H9 (cell line): Measurements from ENCODE around the gene OSBP2. TPM values are rescaled to one million over a fixed set of nuclear protein-coding genes. Genes with fewer than 3 reads are reported as not detected.
"Not testable (repeated sequence)": the region's sequence is repeated elsewhere in the genome, so short reads cannot be mapped to it uniquely, and the experiment has no call there.

ENCODE experiments used
- DNase-seq: peaks from one replicate; pipeline ENCODE4 v3.0.0-alpha.2; 2017
- H2AFZ ChIP-seq: one replicate; pipeline ENCODE4 v1.6.1; 2013; ENCODE audit warnings: mild to moderate bottlenecking, low read length, control low read depth, moderate library complexity
- H2AK5ac ChIP-seq: 2 replicates; pipeline ENCODE4 v1.6.1; 2013; ENCODE audit warnings: low read length, control low read depth, mixed read lengths; ENCODE audit not compliant: insufficient read length
- H2BK120ac ChIP-seq: one replicate; pipeline ENCODE4 v1.6.1; 2013; ENCODE audit warnings: low read depth, mild to moderate bottlenecking, low read length, control low read depth, inconsistent platforms; ENCODE audit not compliant: poor library complexity, severe bottlenecking
- H2BK12ac ChIP-seq: 2 replicates; pipeline ENCODE4 v1.6.1; 2013; ENCODE audit warnings: low read length, control low read depth, mixed read lengths, low read depth; ENCODE audit not compliant: insufficient read length
- H2BK15ac ChIP-seq: 2 replicates; pipeline ENCODE4 v1.6.1; 2013; ENCODE audit warnings: low read depth, low read length, control low read depth
- H2BK20ac ChIP-seq: one replicate; pipeline ENCODE4 v1.6.1; 2013; ENCODE audit warnings: low read depth, mild to moderate bottlenecking, low read length, control low read depth, inconsistent platforms; ENCODE audit not compliant: poor library complexity, severe bottlenecking
- H2BK5ac ChIP-seq: 2 replicates; pipeline ENCODE4 v1.6.1; 2013; ENCODE audit warnings: low read length, control low read depth, mixed read lengths; ENCODE audit not compliant: insufficient read length
- H3K14ac ChIP-seq: 2 replicates; pipeline ENCODE4 v1.6.1; 2013; ENCODE audit warnings: low read length, control low read depth; ENCODE audit not compliant: insufficient read depth
- H3K18ac ChIP-seq: 2 replicates; pipeline ENCODE4 v1.6.1; 2013; ENCODE audit warnings: low read depth, mild to moderate bottlenecking, mixed read lengths, low read length, control low read depth; ENCODE audit not compliant: insufficient read length
- H3K23ac ChIP-seq: 2 replicates; pipeline ENCODE4 v1.6.1; 2013; ENCODE audit warnings: low read length, control low read depth, mixed read lengths, low read depth; ENCODE audit not compliant: insufficient read length
- H3K23me2 ChIP-seq: 2 replicates; pipeline ENCODE4 v1.6.1; 2013; ENCODE audit warnings: low read depth, mild to moderate bottlenecking, mixed read lengths, low read length, control low read depth; ENCODE audit not compliant: insufficient read length, poor library complexity, severe bottlenecking
- H3K27ac ChIP-seq: 2 replicates; pipeline ENCODE4 v1.5.1; 2013; ENCODE audit warnings: low read length, control low read depth, mixed read lengths, low read depth; ENCODE audit not compliant: insufficient read length
- H3K27me3 ChIP-seq: 2 replicates; pipeline ENCODE4 v1.6.1; 2013; ENCODE audit warnings: low read length, control low read depth, inconsistent platforms; ENCODE audit not compliant: insufficient read depth
- H3K4ac ChIP-seq: 2 replicates; pipeline ENCODE4 v1.6.1; 2013; ENCODE audit warnings: low read depth, mild to moderate bottlenecking, control low read depth, inconsistent platforms, low read length, moderate library complexity
- H3K4me1 ChIP-seq: 2 replicates; pipeline ENCODE4 v1.6.1; 2013; ENCODE audit warnings: low read length, control low read depth, inconsistent platforms; ENCODE audit not compliant: insufficient read depth
- H3K4me2 ChIP-seq: 2 replicates; pipeline ENCODE4 v1.6.1; 2013; ENCODE audit warnings: low read length, control low read depth, mixed read lengths; ENCODE audit not compliant: insufficient read length, insufficient read depth
- H3K56ac ChIP-seq: 2 replicates; pipeline ENCODE4 v1.6.1; 2013; ENCODE audit warnings: low read depth, mild to moderate bottlenecking, mixed read lengths, low read length, control low read depth; ENCODE audit not compliant: insufficient read length
- H3K79me1 ChIP-seq: 2 replicates; pipeline ENCODE4 v1.6.1; 2013; ENCODE audit warnings: low read depth, mild to moderate bottlenecking, moderate library complexity, low read length, control low read depth, inconsistent platforms; ENCODE audit not compliant: insufficient read depth, poor library complexity, severe bottlenecking
- H3K79me2 ChIP-seq: 2 replicates; pipeline ENCODE4 v1.6.1; 2013; ENCODE audit warnings: low read length, control low read depth, inconsistent platforms; ENCODE audit not compliant: insufficient read depth
- H3K9ac ChIP-seq: 2 replicates; pipeline ENCODE4 v1.6.1; 2013; ENCODE audit warnings: low read length, control low read depth, mixed read lengths; ENCODE audit not compliant: insufficient read length; ENCODE audit errors: extremely low read depth
- H3K9me3 ChIP-seq: one replicate; pipeline ENCODE4 v1.6.1; 2013; ENCODE audit warnings: low read depth, low read length, inconsistent platforms; ENCODE audit not compliant: control insufficient read depth
- H3T11ph ChIP-seq: one replicate; pipeline ENCODE4 v1.6.1; 2013; ENCODE audit warnings: mild to moderate bottlenecking, low read length, control low read depth, inconsistent platforms
- H4K20me1 ChIP-seq: one replicate; pipeline ENCODE4 v1.6.1; 2013; ENCODE audit not compliant: control insufficient read depth, insufficient read length, insufficient read depth
- H4K5ac ChIP-seq: 2 replicates; pipeline ENCODE4 v1.6.1; 2013; ENCODE audit warnings: low read depth, mild to moderate bottlenecking, mixed read lengths, low read length, control low read depth; ENCODE audit not compliant: insufficient read length
- H4K8ac ChIP-seq: replicated peaks from 2 replicates; pipeline ENCODE4 v1.6.1; 2013; ENCODE audit warnings: low read length, control low read depth, mixed read lengths, low read depth; ENCODE audit not compliant: insufficient read length
- H4K91ac ChIP-seq: 2 replicates; pipeline ENCODE4 v1.6.1; 2013; ENCODE audit warnings: low read depth, mild to moderate bottlenecking, moderate library complexity, mixed read lengths, low read length, control low read depth; ENCODE audit not compliant: insufficient read length
- H3K27ac Mint-ChIP-seq, 3 experiments: 2 replicates in 2 of 3; 3 replicates in 1 of 3; pipeline ENCODE4 v1.8.0; 2020 to 2021; ENCODE audit warnings: mixed read lengths in 3 of 3, mild to moderate bottlenecking in 1 of 3, moderate library complexity in 1 of 3
- H3K27me3 Mint-ChIP-seq: 2 replicates; pipeline ENCODE4 v1.8.0; 2021; ENCODE audit warnings: low read depth, mild to moderate bottlenecking, moderate library complexity, mixed read lengths
- H3K36me3 Mint-ChIP-seq, 3 experiments: 2 replicates in 2 of 3; 3 replicates in 1 of 3; pipeline ENCODE4 v1.8.0; 2020 to 2021; ENCODE audit warnings: low read depth in 3 of 3, mixed read lengths in 3 of 3; ENCODE audit not compliant: insufficient read depth in 1 of 3
- H3K4me1 Mint-ChIP-seq, 2 experiments: 2 replicates each; pipeline ENCODE4 v1.8.0; 2020; ENCODE audit warnings: mixed read lengths in 2 of 2
- H3K4me3 Mint-ChIP-seq, 2 experiments: 2 replicates in 1 of 2; 3 replicates in 1 of 2; pipeline ENCODE4 v1.8.0; 2020 to 2021; ENCODE audit warnings: mild to moderate bottlenecking in 2 of 2, mixed read lengths in 2 of 2, moderate library complexity in 1 of 2
- H3K9me3 Mint-ChIP-seq, 2 experiments: 2 replicates in 1 of 2; 3 replicates in 1 of 2; pipeline ENCODE4 v1.8.0; 2020; ENCODE audit warnings: mild to moderate bottlenecking in 2 of 2, mixed read lengths in 2 of 2, moderate library complexity in 1 of 2
- WGBS: extraction: QIAGEN DNeasy Blood & Tissue Kit; methylation state at CpG from one replicate; pipeline ENCODE4 v1.1.7; 2013; ENCODE audit warnings: missing lambda C conversion rate, low lambda C conversion rate, mixed read lengths; ENCODE audit not compliant: insufficient read length; ENCODE audit errors: extremely low coverage; 5-methylcytosine and 5-hydroxymethylcytosine counted together
- total RNA-seq: library from RNA; stranded (reverse); gene quantifications from 2 replicates; pipeline ENCODE4 v1.2.1, GENCODE V29; 2021
- TF ChIP-seq, protein P1 (sequence below): fragments of 200-600 bp; sonication (generic); conservative IDR thresholded peaks from 3 replicates; pipeline ENCODE4 v1.8.0; 2021; ENCODE audit warnings: antibody characterized with exemption, mild to moderate bottlenecking

OSBP2 gene
- total RNA-seq, 1 experiment from 2014 or later = 3.4 TPM

DNA sequence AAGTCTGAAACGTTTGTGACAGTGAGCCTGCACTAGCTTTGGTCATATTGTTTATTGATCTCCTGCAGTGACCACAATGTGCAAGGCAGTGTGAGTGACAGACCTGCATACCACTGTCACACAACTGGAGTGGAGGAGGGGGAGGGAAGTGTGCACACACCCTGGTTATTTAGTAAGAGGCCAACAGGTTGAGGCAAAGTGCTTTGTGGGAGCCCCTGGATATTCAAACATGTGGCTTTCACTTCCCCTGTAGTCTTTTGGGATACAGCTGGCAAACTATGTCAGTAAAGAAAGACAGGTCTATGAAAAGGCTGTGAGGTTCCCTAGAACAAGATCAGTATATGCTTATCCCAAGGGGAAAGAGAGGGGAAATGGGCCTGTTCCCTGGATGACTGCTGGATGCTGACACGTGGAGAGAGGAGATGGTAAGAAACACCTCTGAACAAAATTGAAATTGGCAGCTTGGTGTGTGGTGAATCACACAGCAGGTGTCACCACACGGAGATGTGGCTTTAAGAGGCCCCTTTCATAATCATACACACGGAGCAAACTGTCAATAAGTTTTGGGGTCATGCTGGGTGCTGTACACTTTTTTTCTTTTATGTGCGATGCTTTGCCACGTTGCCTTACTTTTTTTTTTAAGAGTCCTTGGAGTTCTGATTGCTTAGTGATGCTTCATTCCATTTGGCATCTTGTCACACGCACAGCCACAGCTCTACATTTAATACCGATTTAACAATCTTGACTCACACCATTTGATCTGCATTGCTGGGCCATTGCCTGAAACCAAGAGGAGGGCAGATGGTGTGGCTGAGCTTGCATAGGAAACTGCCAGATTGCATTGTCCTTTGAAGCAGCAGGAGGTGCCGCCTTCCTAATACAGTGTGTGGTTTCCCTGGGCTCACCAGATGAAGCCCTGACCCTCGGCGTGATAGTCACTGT, 11.3 kb downstream of the OSBP2 start:
- H2BK12ac ChIP-seq = no peak overlapping the region
- no peak overlapping the region for H3K14ac ChIP-seq
- no peak overlapping the region for H3T11ph ChIP-seq
- no peak overlapping the region for H3K4me3 Mint-ChIP-seq
- H3K27me3 ChIP-seq = no peaks in the 10 kb centered on the region
- DNase-seq = no peak
- H2BK5ac ChIP-seq = no peak overlapping the region
- no peak overlapping the region for H2AFZ ChIP-seq
- no CpG with 5 or more reads among the region's 11 CpGs for WGBS
- H4K91ac ChIP-seq = no peak overlapping the region
- H4K5ac ChIP-seq = no peak overlapping the region
- peaks cover 0 to 4% (median 3%) of the 10 kb centered on the region in 3 experiments; a peak in 2 of 7 replicates for H3K36me3 Mint-ChIP-seq
- no peak overlapping the region for H4K8ac ChIP-seq
- no peaks in the 10 kb centered on the region for H3K79me2 ChIP-seq
- no peak overlapping the region for H3K4ac ChIP-seq
- H3K27ac Mint-ChIP-seq = no peak overlapping the region
- H3K27me3 Mint-ChIP-seq = no peaks in the 10 kb centered on the region; the same call in 1 of the 2 replicates
- no peak overlapping the region for H3K18ac ChIP-seq
- no peak overlapping the region for H2BK20ac ChIP-seq
- no peaks in the 10 kb centered on the region; the same call in 1 of the 2 replicates for H3K4me1 ChIP-seq
- H3K9ac ChIP-seq = no peak overlapping the region
- H3K4me2 ChIP-seq = no peak overlapping the region
- no peak overlapping the region for H3K56ac ChIP-seq
- peaks cover 0 to 3% of the 10 kb centered on the region in 2 experiments; a peak in 2 of 5 replicates for H3K9me3 Mint-ChIP-seq
- no peaks in the 10 kb centered on the region for H3K9me3 ChIP-seq
- peaks cover 16% of the 10 kb centered on the region in 2 experiments for H3K4me1 Mint-ChIP-seq
- H2BK15ac ChIP-seq = no peak overlapping the region
- H3K79me1 ChIP-seq = no peaks in the 10 kb centered on the region
- H2BK120ac ChIP-seq = no peak overlapping the region
- H3K23me2 ChIP-seq = no peaks in the 10 kb centered on the region
- H4K20me1 ChIP-seq = no peaks in the 10 kb centered on the region
- TF ChIP-seq, protein P1, sequence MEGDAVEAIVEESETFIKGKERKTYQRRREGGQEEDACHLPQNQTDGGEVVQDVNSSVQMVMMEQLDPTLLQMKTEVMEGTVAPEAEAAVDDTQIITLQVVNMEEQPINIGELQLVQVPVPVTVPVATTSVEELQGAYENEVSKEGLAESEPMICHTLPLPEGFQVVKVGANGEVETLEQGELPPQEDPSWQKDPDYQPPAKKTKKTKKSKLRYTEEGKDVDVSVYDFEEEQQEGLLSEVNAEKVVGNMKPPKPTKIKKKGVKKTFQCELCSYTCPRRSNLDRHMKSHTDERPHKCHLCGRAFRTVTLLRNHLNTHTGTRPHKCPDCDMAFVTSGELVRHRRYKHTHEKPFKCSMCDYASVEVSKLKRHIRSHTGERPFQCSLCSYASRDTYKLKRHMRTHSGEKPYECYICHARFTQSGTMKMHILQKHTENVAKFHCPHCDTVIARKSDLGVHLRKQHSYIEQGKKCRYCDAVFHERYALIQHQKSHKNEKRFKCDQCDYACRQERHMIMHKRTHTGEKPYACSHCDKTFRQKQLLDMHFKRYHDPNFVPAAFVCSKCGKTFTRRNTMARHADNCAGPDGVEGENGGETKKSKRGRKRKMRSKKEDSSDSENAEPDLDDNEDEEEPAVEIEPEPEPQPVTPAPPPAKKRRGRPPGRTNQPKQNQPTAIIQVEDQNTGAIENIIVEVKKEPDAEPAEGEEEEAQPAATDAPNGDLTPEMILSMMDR = no peak
- H3K27ac ChIP-seq = no peak overlapping the region
- no peak overlapping the region for H2AK5ac ChIP-seq
- H3K23ac ChIP-seq = no peak overlapping the region

DNA sequence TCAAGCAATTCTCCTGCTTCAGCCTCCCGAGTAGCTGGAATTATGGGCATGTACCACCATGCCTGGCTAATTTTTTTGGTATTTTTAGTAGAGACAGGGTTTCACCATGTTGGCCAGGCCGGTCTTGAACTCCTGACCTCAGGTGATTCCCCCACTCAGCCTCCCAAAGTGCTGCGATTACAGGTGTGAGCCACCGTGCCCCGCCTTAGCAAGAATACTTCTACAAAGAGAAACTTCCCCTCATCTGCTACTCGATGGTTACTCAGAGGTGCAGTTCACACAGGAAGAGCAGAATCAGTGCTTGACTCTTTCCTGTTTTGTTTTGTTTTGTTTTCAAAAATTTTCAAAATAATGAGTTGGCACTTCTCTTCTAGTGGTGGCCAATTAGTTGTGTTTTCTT, 15.3 kb downstream of the OSBP2 start:
- WGBS = no CpG with 5 or more reads among the region's 6 CpGs
- not testable (repeated sequence) for H2BK15ac ChIP-seq, H2BK5ac ChIP-seq, H3K27me3 Mint-ChIP-seq, H2BK120ac ChIP-seq, H3K4me3 Mint-ChIP-seq, H3K18ac ChIP-seq, H3K36me3 Mint-ChIP-seq, H3K27ac Mint-ChIP-seq, H2BK20ac ChIP-seq, DNase-seq, H4K20me1 ChIP-seq, H3K9ac ChIP-seq, H3K27me3 ChIP-seq, H4K91ac ChIP-seq, H3K14ac ChIP-seq, H3K79me2 ChIP-seq, H3K9me3 ChIP-seq, H2BK12ac ChIP-seq, H2AFZ ChIP-seq, H3K79me1 ChIP-seq, H3T11ph ChIP-seq, H3K4me2 ChIP-seq, H2AK5ac ChIP-seq, H4K8ac ChIP-seq, H3K4me1 ChIP-seq, H3K56ac ChIP-seq, H3K23ac ChIP-seq, H3K23me2 ChIP-seq, H3K9me3 Mint-ChIP-seq, H4K5ac ChIP-seq, H3K27ac ChIP-seq, H3K4ac ChIP-seq
- peaks cover 16 to 19% of the 10 kb centered on the region in 2 experiments for H3K4me1 Mint-ChIP-seq
